ENCODE data around the gene PIK3R5. TPM values are rescaled to one million over a fixed set of nuclear protein-coding genes. Genes with fewer than 3 reads are reported as not detected.

The PIK3R5 gene
- total and polyA plus RNA-seq, 2 donors (not counting 1 experiment from before 2014, with no cell fraction given) = 0.15 TPM; not detected in 1

GRCh38 chr17:8969901-8970300 is 4.4 kb upstream of the PIK3R5 start:
- Histone ChIP-seq H3K27ac (ENCODE audit: insufficient read depth, low read length) (no peak overlapping the region), H3K4me2 (ENCODE audit: extremely low read depth, insufficient read depth, low read length) (no peak overlapping the region), H3K4me1 (ENCODE audit: control insufficient read depth, extremely low read depth, insufficient read depth, low read length) (no peaks in the 10 kb centered on the region), H3K36me3 (ENCODE audit: control insufficient read depth, insufficient read depth, low read length) (no peaks in the 10 kb centered on the region), H3K79me2 (ENCODE audit: control insufficient read depth, insufficient read depth, low read length) (no peaks in the 10 kb centered on the region), H2AFZ (ENCODE audit: low read length) (no peak overlapping the region), H3K9ac (ENCODE audit: insufficient read depth, low read length) (no peak overlapping the region), H3K4me3 (replicated peaks in 1 of 4; ENCODE audit: control extremely low read depth in 1 of 4, insufficient read depth in 1 of 4, low read depth in 3 of 4, low read length in 4 of 4) (no peak overlapping the region), H4K20me1 (ENCODE audit: control insufficient read depth, extremely low read depth, insufficient read depth, low read length) (no peaks in the 10 kb centered on the region), H3K27me3 (ENCODE audit: control insufficient read depth, insufficient read depth, low read length) (peaks cover 6% of the 10 kb centered on the region), H3K9me3 (ENCODE audit: control insufficient read depth, insufficient read depth, low read depth, low read length) (no peaks in the 10 kb centered on the region)
- TF ChIP-seq EZH2 (IDR thresholded peaks at IDR 0.05; ENCODE audit: low read length, missing control alignments) (no peak), CTCF (conservative IDR thresholded peaks at IDR 0.05 in 1 of 2, IDR thresholded peaks at IDR 0.05 in 1 of 2; ENCODE audit: low read depth in 1 of 2, low read length in 2 of 2) (no peak)
- no peak for DNase-seq (ENCODE audit: low read depth in 2 of 2)

- no peak for DNase-seq (ENCODE audit: low read depth in 2 of 2)
- Histone ChIP-seq H3K27me3 (ENCODE audit: control insufficient read depth, insufficient read depth, low read length) (peaks cover 9% of the 10 kb centered on the region), H3K4me1 (ENCODE audit: control insufficient read depth, extremely low read depth, insufficient read depth, low read length) (no peaks in the 10 kb centered on the region), H2AFZ (ENCODE audit: low read length) (no peak overlapping the region), H3K4me3 (replicated peaks in 1 of 4; ENCODE audit: control extremely low read depth in 1 of 4, insufficient read depth in 1 of 4, low read depth in 3 of 4, low read length in 4 of 4) (no peak overlapping the region), H3K4me2 (ENCODE audit: extremely low read depth, insufficient read depth, low read length) (no peak overlapping the region), H3K79me2 (ENCODE audit: control insufficient read depth, insufficient read depth, low read length) (no peaks in the 10 kb centered on the region), H4K20me1 (ENCODE audit: control insufficient read depth, extremely low read depth, insufficient read depth, low read length) (no peaks in the 10 kb centered on the region), H3K36me3 (ENCODE audit: control insufficient read depth, insufficient read depth, low read length) (no peaks in the 10 kb centered on the region), H3K9me3 (ENCODE audit: control insufficient read depth, insufficient read depth, low read depth, low read length) (no peaks in the 10 kb centered on the region), H3K27ac (ENCODE audit: insufficient read depth, low read length) (no peak overlapping the region), H3K9ac (ENCODE audit: insufficient read depth, low read length) (no peak overlapping the region)
- TF ChIP-seq EZH2 (IDR thresholded peaks at IDR 0.05; ENCODE audit: low read length, missing control alignments) (no peak), CTCF (conservative IDR thresholded peaks at IDR 0.05 in 1 of 2, IDR thresholded peaks at IDR 0.05 in 1 of 2; ENCODE audit: low read depth in 1 of 2, low read length in 2 of 2) (no peak)
These were observed 3.0 kb upstream of the PIK3R5 start for GRCh38 chr17:8968503-8968902.

GRCh38 chr17:8967861-8968260 is 2.4 kb upstream of the PIK3R5 start:
- Histone ChIP-seq H3K4me2 (ENCODE audit: extremely low read depth, insufficient read depth, low read length) (no peak overlapping the region), H3K4me1 (ENCODE audit: control insufficient read depth, extremely low read depth, insufficient read depth, low read length) (no peaks in the 10 kb centered on the region), H3K27me3 (ENCODE audit: control insufficient read depth, insufficient read depth, low read length) (peaks cover 9% of the 10 kb centered on the region), H2AFZ (ENCODE audit: low read length) (no peak overlapping the region), H3K9ac (ENCODE audit: insufficient read depth, low read length) (no peak overlapping the region), H3K4me3 (replicated peaks in 1 of 4; ENCODE audit: control extremely low read depth in 1 of 4, insufficient read depth in 1 of 4, low read depth in 3 of 4, low read length in 4 of 4) (no peak overlapping the region), H3K9me3 (ENCODE audit: control insufficient read depth, insufficient read depth, low read depth, low read length) (no peaks in the 10 kb centered on the region), H3K27ac (ENCODE audit: insufficient read depth, low read length) (no peak overlapping the region), H3K79me2 (ENCODE audit: control insufficient read depth, insufficient read depth, low read length) (no peaks in the 10 kb centered on the region), H4K20me1 (ENCODE audit: control insufficient read depth, extremely low read depth, insufficient read depth, low read length) (no peaks in the 10 kb centered on the region), H3K36me3 (ENCODE audit: control insufficient read depth, insufficient read depth, low read length) (no peaks in the 10 kb centered on the region)
- TF ChIP-seq CTCF (conservative IDR thresholded peaks at IDR 0.05 in 1 of 2, IDR thresholded peaks at IDR 0.05 in 1 of 2; ENCODE audit: low read depth in 1 of 2, low read length in 2 of 2) (no peak), EZH2 (IDR thresholded peaks at IDR 0.05; ENCODE audit: low read length, missing control alignments) (no peak)
- DNase-seq (ENCODE audit: low read depth in 2 of 2) = no peak

Measured in fibroblast of lung (primary cell).